ENCODE measurements around the gene PPARD.

Gene PPARD

GRCh38 chr6:35310265-35310831 lies 32.0 kb upstream of the PPARD start:
- TF ChIP-seq CREB1 (IDR thresholded peaks at IDR 0.05; ENCODE audit: low read depth) = no peak
- no peak for TF ChIP-seq FOXM1 (IDR thresholded peaks at IDR 0.05; ENCODE audit: borderline replicate concordance, low read depth)
- no peak for TF ChIP-seq EGR1 (IDR thresholded peaks at IDR 0.05)
- TF ChIP-seq REST (IDR thresholded peaks at IDR 0.05; ENCODE audit: low read depth) = no peak
- TF ChIP-seq EP300 (IDR thresholded peaks at IDR 0.05; ENCODE audit: borderline replicate concordance) = no peak
- no peak for TF ChIP-seq TEAD4 (IDR thresholded peaks at IDR 0.05)
- TF ChIP-seq TAF1 (IDR thresholded peaks at IDR 0.05; ENCODE audit: low read depth) = no peak
- TF ChIP-seq NFIC (IDR thresholded peaks at IDR 0.05) = no peak
- no peak for TF ChIP-seq YY1 (IDR thresholded peaks at IDR 0.05; ENCODE audit: low read depth)
- no peak for TF ChIP-seq RAD21 (IDR thresholded peaks at IDR 0.05; ENCODE audit: low read depth)
- no peak for TF ChIP-seq ZBTB7A (IDR thresholded peaks at IDR 0.05; ENCODE audit: low read depth)

- TF ChIP-seq CEBPB (IDR thresholded peaks at IDR 0.05) (no peak), EP300 (IDR thresholded peaks at IDR 0.05; ENCODE audit: borderline replicate concordance) (no peak), YY1 (IDR thresholded peaks at IDR 0.05; ENCODE audit: low read depth) (no peak), RAD21 (IDR thresholded peaks at IDR 0.05; ENCODE audit: low read depth) (no peak), TAF1 (IDR thresholded peaks at IDR 0.05; ENCODE audit: low read depth) (no peak), TEAD4 (IDR thresholded peaks at IDR 0.05) (no peak), CREB1 (IDR thresholded peaks at IDR 0.05; ENCODE audit: low read depth) (no peak), TCF12 (IDR thresholded peaks at IDR 0.05; ENCODE audit: low read depth) (no peak), MAX (IDR thresholded peaks at IDR 0.05) (no peak), REST (IDR thresholded peaks at IDR 0.05; ENCODE audit: low read depth) (no peak), EGR1 (IDR thresholded peaks at IDR 0.05) (no peak), USF1 (IDR thresholded peaks at IDR 0.05) (no peak), NFIC (IDR thresholded peaks at IDR 0.05) (no peak), FOXM1 (IDR thresholded peaks at IDR 0.05; ENCODE audit: borderline replicate concordance, low read depth) (no peak), ZBTB7A (IDR thresholded peaks at IDR 0.05; ENCODE audit: low read depth) (no peak)
Measured at GRCh38 chr6:35311390-35312075, 30.8 kb upstream of the PPARD start.

GRCh38 chr6:35312076-35312800 lies 30.1 kb upstream of the PPARD start:
- TF ChIP-seq TCF12 (IDR thresholded peaks at IDR 0.05; ENCODE audit: low read depth) = no peak
- no peak for TF ChIP-seq EP300 (IDR thresholded peaks at IDR 0.05; ENCODE audit: borderline replicate concordance)
- no peak for TF ChIP-seq TEAD4 (IDR thresholded peaks at IDR 0.05)

GRCh38 chr6:35312807-35313206 lies 29.6 kb upstream of the PPARD start:
- TF ChIP-seq FOXM1 (IDR thresholded peaks at IDR 0.05; ENCODE audit: borderline replicate concordance, low read depth) = no peak
- no peak for TF ChIP-seq TAF1 (IDR thresholded peaks at IDR 0.05; ENCODE audit: low read depth)
- TF ChIP-seq MAX (IDR thresholded peaks at IDR 0.05) = no peak
- no peak for TF ChIP-seq YY1 (IDR thresholded peaks at IDR 0.05; ENCODE audit: low read depth)
- no peak for TF ChIP-seq EP300 (IDR thresholded peaks at IDR 0.05; ENCODE audit: borderline replicate concordance)
- no peak for TF ChIP-seq TEAD4 (IDR thresholded peaks at IDR 0.05)
- no peak for TF ChIP-seq REST (IDR thresholded peaks at IDR 0.05; ENCODE audit: low read depth)
- TF ChIP-seq USF1 (IDR thresholded peaks at IDR 0.05) = no peak
- no peak for TF ChIP-seq TCF12 (IDR thresholded peaks at IDR 0.05; ENCODE audit: low read depth)
- TF ChIP-seq EGR1 (IDR thresholded peaks at IDR 0.05) = no peak
- no peak for TF ChIP-seq CEBPB (IDR thresholded peaks at IDR 0.05)
- TF ChIP-seq CREB1 (IDR thresholded peaks at IDR 0.05; ENCODE audit: low read depth) = no peak
- TF ChIP-seq RAD21 (IDR thresholded peaks at IDR 0.05; ENCODE audit: low read depth) = no peak
- no peak for TF ChIP-seq NFIC (IDR thresholded peaks at IDR 0.05)
- TF ChIP-seq ZBTB7A (IDR thresholded peaks at IDR 0.05; ENCODE audit: low read depth) = no peak
